Neutrophil (primary cell): ENCODE results near the gene PRRT1B.

Experiments
- H3K27ac ChIP-seq: fragments of 200-600 bp; sonication (generic); 2 replicates; pipeline ENCODE4 v1.5.1; 2016; ENCODE audit warnings: mild to moderate bottlenecking, moderate library complexity
- H3K27me3 ChIP-seq: fragments of 200-600 bp; sonication (generic); 2 replicates; pipeline ENCODE4 v1.6.0; 2016; ENCODE audit warnings: mild to moderate bottlenecking
- H3K36me3 ChIP-seq: fragments of 200-600 bp; sonication (generic); 2 replicates; pipeline ENCODE4 v1.5.1; 2017
- H3K4me1 ChIP-seq, 2 experiments: fragments of 200-600 bp in 1 of 2; sonication (generic) in 1 of 2; 1 replicate in 1 of 2; 2 replicates in 1 of 2; pipeline versions ENCODE4 v1.5.1 to v1.6.1; 2013 to 2016; ENCODE audit warnings: low read depth in 1 of 2, low read length in 1 of 2, mild to moderate bottlenecking in 1 of 2, moderate library complexity in 1 of 2; ENCODE audit not compliant: control insufficient read depth in 1 of 2, insufficient read depth in 1 of 2
- H3K4me3 ChIP-seq, 2 experiments: fragments of 200-600 bp in 1 of 2; sonication (generic) in 1 of 2; 1 replicate in 1 of 2; 2 replicates in 1 of 2; pipeline ENCODE4 v1.5.1; 2013 to 2016; ENCODE audit warnings: low read depth in 1 of 2, low read length in 1 of 2, mild to moderate bottlenecking in 1 of 2, moderate library complexity in 1 of 2
- H3K9me3 ChIP-seq: fragments of 200-600 bp; sonication (generic); 2 replicates; pipeline ENCODE4 v1.5.1; 2016
- CTCF ChIP-seq: fragments of 200-600 bp; sonication (generic); IDR thresholded peaks from 2 replicates; pipeline ENCODE4 v1.5.1; 2016; ENCODE audit warnings: antibody characterized with exemption

The PRRT1B gene

GRCh38 chr9:131523086-131523388 is 22.3 kb upstream of the PRRT1B start:
- no peak for TF ChIP-seq CTCF
- Histone ChIP-seq H3K27me3 (no peaks in the 10 kb centered on the region), H3K36me3 (peaks cover 95% of the 10 kb centered on the region), H3K4me3 (no peak overlapping the region), H3K27ac (no peak overlapping the region), H3K4me1 (no peaks in the 10 kb centered on the region), H3K9me3 (no peaks in the 10 kb centered on the region)

GRCh38 chr9:131523451-131524435 is 21.6 kb upstream of the PRRT1B start:
- H3K4me3 ChIP-seq, result no peak overlapping the region
- no peaks in the 10 kb centered on the region for H3K4me1 ChIP-seq
- no peak for TF ChIP-seq CTCF
- peaks cover 98% of the 10 kb centered on the region for H3K36me3 ChIP-seq
- H3K27ac ChIP-seq, result no peak overlapping the region
- H3K27me3 ChIP-seq, result no peaks in the 10 kb centered on the region
- H3K9me3 ChIP-seq, result no peaks in the 10 kb centered on the region

- H3K36me3 ChIP-seq, result peaks cover 97% of the 10 kb centered on the region
- H3K4me1 ChIP-seq, result no peaks in the 10 kb centered on the region
- no peak for TF ChIP-seq CTCF
- no peak overlapping the region for H3K4me3 ChIP-seq
- no peaks in the 10 kb centered on the region for H3K9me3 ChIP-seq
- no peak overlapping the region for H3K27ac ChIP-seq
- H3K27me3 ChIP-seq, result no peaks in the 10 kb centered on the region
Measured at GRCh38 chr9:131524665-131525315, 20.5 kb upstream of the PRRT1B start.

- H3K4me1 ChIP-seq, result peaks cover 8 to 10% of the 10 kb centered on the region in 2 experiments
- no peak overlapping the region for H3K4me3 ChIP-seq
- no peak for TF ChIP-seq CTCF
- H3K27me3 ChIP-seq, result no peaks in the 10 kb centered on the region
- H3K27ac ChIP-seq, result no peak overlapping the region
- H3K36me3 ChIP-seq, result peaks cover 91% of the 10 kb centered on the region
- H3K9me3 ChIP-seq, result no peaks in the 10 kb centered on the region
Measured at GRCh38 chr9:131525643-131526565, 19.4 kb upstream of the PRRT1B start.

GRCh38 chr9:131528186-131528585 is 17.1 kb upstream of the PRRT1B start:
- Histone ChIP-seq H3K9me3 (no peaks in the 10 kb centered on the region), H3K36me3 (peaks cover 69% of the 10 kb centered on the region), H3K4me1 (peaks cover 11 to 15% of the 10 kb centered on the region in 2 experiments), H3K27ac (no peak overlapping the region), H3K4me3 (no peak overlapping the region), H3K27me3 (no peaks in the 10 kb centered on the region)
- no peak for TF ChIP-seq CTCF
